NCI-H82 treated with DMSO at 0.1 percent for 48 hours (cell line): ENCODE measurements around the gene TADA1.
"Not testable (repeated sequence)": the region's sequence is repeated elsewhere in the genome, so short reads cannot be mapped to it uniquely, and the experiment has no call there.

Experiments used
- DNase-seq: peaks from one replicate; lab custom pipeline; 2025; ENCODE audit not compliant: unreplicated experiment; lab: John Stamatoyannopoulos, UW

TADA1 gene

DNA sequence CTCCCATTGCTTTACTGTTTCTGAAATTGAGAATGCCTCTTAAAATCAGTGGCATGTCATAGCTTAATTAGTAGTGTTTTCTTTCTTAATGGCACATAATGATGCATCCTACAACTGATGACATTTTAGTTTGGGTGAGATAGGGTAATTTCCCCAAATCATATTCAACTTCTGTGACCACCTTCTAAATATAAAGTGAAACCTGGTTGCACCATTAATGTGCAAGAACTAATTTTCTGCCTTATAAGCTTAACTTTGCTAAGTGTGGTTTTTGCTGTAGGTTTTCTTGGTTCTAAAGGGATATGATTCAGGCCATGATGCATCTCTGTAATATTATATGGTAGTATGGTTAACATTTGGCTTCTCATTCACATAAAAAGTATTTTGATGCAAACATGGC, 27.9 kb downstream of the TADA1 start:
- DNase-seq, result no peak

DNA sequence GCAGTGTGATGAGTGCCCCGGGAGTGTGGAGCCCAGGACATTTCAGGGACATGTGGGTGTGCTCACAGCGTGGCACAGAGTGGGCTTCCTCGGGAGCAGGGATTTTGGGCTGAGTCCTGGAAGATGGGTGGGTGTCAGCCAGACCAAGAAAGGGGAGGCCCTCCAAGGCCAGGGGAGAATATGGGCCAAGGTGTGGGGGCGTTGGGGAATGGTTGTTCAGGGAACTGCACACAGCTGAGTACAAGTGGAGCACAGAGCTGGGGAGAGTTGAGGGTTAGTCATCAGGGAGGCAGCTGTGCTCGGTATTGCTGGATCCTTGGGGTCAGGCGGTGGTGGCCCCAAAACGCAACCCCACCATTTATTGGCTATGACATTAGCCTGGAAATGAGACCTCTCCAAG, 31.3 kb downstream of the TADA1 start:
- DNase-seq, result no peak

DNA sequence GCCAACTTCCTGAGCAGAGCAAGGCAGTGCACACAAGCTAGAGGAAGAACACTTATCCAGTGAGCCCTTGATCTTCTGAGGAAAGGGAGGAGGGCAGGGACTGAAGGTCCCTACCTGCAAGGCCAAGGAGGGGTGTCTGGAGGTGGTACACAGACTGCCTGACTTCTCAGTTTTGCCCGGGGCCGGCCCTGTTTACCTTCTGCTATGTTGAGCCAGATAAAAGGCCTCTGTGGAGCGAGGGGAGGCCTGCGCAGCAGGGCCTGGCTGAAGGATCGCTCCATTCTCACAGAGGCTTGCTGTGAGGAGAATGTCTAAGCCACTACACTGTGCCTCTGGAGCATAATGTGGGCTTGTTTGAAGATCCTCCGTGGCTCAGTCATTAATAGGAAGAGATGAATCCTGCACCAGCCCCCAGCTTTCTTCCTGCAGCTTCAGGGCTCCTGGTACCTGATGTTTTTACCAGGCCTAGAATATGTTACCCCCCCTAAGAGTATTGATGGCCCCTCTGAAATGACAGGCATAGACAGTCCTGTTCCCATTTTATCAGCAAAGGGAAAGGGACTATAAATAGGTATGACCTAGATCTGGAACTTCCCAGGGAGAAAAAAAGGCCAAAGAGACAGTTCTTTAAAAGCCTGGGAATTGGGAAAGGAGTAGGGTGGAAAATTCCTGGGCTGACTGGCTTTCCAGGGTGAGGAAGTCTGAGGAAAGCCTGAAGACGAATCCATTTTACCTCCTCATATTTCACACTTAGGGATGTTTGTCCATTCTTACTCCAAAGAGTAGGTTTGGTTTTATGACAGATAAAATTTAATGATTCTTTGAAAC, 32.1 kb downstream of the TADA1 start:
- DNase-seq, result no peak

DNA sequence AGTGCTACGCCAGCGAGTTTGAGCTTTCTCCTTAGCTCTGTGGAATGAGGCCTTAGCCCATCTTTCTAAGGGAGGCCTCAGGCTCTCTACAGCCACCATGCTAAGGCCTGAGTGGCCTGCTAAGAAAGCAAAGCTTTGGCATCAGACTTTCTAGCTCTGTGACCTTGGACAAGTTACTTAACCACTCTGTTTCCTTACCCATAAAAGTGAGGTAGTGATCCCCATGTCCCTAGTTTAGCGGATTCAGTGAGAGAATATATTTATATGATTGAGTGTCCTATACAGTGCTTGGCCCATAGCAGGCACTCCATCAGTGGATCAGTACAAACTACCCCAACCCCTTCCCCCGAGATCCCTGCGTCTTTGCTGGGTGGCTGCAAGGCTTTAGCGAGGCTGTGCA, 32.7 kb downstream of the TADA1 start:
- no peak for DNase-seq

DNA sequence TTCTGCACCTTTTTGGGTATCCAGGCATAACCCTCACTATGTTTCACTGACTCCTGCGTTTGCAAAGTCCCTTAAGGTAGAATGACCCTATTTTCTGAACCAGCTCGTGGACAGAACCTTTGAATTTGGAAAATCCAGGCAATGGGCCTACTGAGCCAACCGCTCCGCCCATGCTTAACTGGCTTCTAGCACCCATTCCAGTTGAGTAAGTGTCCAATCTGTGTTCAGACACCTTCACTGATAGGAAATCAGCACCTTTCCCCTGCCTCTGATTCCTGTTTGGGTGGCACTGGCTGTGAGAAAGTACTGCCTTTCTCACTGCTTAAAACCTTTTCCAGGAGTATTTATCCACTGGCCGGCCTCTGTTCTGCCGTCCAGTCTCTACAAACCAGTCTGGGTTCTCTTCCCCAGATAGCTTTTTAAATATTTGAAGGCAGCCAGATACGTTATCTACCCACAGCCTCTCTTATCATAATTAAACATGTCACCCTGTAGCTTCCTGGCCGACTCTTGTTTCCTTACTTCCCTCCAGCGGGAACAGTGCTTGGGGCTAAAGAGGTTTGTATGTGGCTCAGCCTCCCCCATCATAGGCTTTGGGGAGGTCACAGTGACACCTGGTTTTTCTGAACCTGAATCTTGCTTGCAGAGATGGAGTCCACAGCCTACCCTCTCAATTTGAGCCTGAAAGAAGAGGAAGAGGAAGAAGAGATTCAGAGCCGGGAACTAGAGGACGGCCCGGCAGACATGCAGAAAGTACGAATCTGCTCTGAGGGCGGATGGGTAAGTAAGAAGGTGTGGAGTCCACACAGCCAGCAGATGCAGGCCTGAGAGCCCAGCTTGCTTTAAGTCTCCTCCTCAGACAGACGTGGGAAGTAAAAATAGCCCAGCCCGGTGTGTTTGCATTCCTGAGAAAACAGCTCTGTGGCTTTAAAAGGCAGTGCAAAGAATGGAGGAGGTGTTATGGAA, 35.5 kb downstream of the TADA1 start:
- no peak for DNase-seq

DNA sequence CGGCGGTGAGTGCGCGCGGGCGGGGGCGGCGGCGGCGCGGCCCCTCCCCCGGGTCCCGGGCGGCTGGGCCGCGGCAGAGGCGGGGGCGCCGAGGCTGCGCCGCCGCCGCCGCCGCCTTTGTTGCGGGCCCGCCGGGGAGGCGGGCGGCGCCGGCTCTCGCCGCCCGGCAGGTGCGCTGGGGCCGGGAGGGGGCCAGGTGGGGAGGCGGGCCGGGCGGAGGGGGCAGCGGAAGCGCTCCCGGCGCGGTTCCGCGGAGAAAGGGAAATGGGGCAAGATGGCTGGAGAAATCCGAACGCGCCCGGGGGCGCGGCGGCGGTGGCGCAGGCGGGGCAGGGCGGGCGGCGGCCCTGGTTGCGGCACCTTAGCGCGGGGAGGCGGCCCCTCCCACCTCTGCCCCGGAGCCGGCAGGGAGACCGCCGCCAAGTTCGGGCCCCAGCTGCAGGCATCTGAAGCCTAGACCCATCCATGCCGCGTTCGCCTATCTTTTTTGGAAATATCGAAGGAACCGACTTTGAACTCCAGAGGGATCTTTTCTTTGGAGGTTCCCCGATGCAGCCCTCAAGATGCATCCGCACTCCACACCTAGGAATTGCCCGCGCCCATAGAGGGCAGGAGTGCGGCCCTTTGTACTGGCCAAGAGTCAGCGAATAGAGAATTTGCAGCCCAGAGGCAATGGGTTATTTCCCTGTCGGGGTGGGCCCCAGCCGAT, 36.3 kb downstream of the TADA1 start:
- no peak for DNase-seq

DNA sequence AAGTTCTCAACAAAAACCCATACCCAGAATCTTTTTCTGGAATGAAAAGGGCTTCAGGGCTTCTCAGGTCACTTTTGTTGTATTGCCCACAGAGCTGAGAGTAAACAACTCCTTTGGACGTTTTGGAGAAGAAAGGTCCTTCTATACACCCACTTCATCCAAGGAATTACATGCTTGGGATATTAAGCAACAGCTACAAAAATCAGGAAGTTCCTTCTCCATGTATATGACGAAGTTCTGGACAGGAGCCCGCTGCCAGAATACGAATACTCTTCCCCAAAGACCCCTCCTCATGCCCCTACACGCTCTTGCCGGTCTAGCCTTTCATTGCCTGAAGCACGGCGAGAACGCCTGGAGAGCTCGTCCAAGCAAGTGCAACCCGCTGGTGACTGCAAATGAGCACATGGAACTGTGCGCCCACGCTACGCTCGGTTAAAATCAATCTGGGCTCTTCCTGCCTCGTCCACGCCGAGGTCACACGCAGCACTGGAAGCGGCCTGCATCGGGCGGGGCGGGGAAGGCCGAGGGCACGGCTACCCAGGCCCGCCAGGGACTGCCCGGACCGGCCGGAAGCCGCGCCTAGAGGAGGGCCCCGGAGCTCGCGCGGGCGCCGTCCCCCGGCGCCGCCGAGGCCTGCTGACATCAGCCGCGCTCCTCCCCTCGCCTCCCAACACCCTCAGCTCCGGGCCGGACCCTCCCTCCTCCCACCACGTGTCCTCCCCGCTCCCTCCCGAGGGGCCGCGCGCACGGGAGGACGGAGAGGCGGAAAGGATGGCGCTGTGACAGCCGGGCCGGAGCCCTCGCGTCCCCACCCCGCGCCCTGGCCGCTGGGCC, 37.1 kb downstream of the TADA1 start, which contains the start of gene POGK:
POGK (plus strand) TSS at position 710 of the 834 bp plus-strand sequence. CDS start 1,482 bp downstream, outside the sequence.
- DNase-seq, result peak; percentile 80

DNA sequence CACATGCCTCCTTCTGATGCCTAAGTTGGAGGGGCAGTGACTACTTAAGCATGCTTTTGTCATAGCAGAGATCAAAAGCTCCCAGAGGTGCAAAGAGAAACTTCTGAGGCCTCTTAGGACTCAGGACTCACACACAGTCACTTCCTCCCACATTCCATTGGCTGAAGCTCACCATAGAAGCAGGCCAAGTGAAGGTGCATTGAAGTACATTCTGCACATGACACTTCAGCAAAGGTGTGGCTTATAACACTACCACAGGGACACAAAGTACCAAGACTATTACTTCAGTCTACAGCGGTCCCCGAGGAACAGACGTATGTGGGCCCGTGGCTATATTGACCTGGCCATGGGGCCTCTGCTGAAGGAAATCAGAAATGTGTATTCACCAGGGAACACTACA, 39.3 kb downstream of the TADA1 start:
- no peak for DNase-seq

DNA sequence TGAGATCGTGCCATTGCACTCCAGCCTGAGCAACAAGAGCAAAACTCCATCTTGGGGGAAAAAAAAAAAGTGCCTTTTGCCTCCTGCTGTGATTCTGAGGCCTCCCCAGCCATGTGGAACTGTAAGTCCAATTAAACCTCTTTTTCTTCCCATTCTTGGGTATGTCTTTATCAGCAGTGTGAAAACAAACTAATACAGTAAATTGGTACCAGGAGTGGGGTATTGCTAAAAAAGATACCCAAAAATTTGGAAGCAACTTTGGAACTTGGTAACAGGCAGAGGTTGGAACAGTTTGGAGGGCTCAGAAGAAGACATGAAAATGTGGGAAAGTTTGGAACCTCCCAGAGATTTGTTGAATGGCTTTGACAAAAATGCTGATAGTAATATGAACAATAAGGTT, 46.3 kb downstream of the TADA1 start:
- not testable (repeated sequence) for DNase-seq

DNA sequence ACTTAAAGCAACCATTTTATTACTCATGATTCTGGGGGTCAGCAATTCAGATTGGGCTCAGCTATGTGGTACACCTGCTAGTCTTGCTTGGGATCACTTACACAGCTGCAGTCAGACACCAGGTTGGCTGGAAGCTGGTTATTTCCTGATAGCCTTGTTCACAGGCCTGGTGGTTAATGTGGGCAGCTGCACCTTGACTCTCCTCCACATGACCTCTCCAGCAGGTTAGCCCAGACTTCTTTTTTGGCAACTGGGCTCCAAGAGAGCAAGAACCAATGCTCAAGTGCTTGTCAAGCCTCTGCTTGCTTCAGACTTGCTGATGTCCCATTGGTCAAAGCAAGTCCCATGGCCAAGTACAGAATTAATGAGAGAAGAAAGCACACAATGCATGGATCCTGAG, 48.6 kb downstream of the TADA1 start:
- no peak for DNase-seq

DNA sequence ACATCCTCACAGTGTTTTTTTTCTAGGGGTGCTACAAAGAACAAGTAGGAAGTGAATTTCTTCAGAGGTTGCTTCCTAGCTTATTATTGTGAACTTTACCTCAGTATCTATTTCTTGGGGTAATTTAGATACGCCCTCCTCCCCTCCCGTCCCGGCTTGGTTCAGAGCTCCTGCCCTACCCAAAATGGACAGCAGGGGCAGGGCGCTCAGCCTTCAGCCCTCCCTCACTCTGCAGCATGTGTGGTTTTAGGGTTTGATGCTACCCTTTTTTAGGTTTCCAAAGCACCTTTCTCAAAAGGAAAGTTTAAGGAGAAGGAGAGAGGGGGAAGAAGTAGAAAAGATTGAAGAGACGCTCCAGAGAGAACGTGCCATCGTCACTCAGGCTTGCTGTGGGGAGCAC, 53.7 kb downstream of the TADA1 start:
- DNase-seq, result no peak

DNA sequence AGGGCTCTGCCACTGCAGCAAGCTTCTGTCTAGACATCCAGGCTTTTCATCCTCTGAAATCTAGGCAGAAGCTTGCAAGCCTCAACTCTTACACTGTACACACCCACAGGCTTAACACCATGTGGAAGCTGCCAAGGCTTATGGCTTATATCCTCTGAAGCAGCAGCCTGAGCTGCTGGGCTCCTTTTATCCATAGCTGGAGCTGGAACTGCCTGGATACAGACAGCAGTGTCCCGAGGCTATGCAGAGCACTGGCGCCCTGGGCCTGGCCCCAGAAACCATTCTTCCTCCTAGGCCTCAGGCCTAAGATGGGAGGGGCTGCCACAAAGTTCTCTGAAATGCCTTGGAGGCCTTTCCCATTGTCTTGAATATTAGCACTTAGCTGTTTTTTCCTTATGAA, 56.1 kb downstream of the TADA1 start:
- DNase-seq, result peak; percentile 38

DNA sequence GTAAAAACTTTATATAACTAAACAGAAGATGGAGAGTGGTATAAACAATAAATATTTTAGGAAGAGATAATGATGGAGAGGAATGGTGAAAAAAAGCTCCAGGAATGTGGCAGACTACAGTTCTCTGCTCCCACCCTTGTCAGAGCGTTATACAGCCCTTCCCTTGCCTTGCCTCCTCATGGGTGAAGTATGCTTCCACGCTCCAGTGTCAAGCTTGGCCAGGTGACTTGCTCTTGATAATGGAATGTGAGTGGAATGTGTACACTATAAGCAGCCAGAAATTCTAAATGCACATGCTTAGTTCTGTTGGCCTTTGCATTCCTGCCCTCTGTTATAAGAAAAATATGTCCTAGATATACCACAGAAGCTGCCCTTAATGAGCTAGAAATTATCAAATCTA, 61.5 kb downstream of the TADA1 start:
- no peak for DNase-seq

DNA sequence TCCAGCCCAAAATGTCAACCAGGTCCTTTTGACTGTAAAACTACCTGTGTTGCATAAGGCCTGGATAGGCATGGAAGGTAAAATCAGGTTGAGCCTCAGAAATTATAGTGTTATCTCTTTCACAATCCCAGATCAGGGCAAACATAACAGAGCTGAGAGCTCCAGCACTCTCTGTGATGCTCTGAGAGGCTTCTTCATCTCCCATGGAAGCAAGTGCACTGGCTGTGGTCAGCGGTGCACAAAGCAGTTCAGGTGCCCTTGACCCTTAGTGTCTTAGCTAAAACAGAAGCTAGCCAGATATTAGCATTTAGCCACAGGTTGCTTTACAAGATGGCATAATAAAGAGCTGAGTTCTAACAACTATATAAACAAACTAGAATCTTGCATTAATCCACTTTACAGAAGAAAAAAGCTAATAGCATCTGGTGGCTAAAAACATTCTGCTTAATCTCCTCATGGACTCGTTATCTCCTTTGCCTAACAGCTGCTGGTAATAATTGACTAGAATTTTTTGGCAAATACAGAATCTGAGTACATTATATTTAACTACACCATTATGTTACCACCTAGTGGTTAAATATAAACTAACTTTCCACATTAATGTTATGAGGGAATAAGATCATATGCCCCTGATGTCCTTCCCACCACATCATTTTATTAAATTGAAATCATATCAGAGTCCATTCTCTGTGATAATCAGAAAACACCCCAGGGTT, 62.4 kb downstream of the TADA1 start:
- DNase-seq, result peak; percentile 90

DNA sequence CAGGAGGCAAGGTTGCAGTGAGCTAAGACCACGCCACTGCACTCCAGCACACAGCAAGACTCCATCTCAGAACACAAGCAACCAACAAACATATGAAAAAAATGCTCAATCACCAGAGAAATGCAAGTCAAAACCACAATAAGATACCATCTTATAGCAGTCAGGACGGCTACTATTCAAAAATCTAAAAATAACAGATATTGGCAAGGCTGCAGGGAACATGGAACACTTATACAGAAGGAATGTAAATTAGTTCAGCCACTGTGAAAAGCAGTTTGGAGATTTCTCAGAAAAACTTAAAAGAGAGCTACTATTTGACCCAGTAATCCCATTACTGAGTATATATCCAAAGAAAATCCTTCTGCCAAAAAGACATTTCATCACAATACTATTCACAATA, 64.4 kb downstream of the TADA1 start:
- no peak for DNase-seq

DNA sequence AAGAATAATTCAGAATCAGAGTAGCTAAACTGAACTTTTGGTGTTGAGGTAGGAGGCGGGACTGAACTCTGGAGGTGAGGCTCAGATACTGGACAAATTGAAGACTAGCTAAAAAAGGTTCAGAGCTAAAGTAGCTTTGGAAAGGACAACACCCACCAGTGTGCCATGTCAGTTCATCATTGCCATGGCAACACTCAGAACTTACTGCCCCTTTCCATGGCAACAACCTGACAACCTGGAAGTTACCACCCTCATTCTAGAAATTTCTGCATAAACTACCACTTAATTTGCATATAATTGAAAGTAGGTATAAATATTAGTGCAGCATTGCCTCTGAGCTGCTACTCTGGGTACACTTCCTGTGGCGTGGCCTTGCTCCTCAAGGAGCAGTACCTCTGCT, 67.1 kb downstream of the TADA1 start:
- no peak for DNase-seq
